ENCODE results near the gene PPARA.

Gene PPARA

DNA sequence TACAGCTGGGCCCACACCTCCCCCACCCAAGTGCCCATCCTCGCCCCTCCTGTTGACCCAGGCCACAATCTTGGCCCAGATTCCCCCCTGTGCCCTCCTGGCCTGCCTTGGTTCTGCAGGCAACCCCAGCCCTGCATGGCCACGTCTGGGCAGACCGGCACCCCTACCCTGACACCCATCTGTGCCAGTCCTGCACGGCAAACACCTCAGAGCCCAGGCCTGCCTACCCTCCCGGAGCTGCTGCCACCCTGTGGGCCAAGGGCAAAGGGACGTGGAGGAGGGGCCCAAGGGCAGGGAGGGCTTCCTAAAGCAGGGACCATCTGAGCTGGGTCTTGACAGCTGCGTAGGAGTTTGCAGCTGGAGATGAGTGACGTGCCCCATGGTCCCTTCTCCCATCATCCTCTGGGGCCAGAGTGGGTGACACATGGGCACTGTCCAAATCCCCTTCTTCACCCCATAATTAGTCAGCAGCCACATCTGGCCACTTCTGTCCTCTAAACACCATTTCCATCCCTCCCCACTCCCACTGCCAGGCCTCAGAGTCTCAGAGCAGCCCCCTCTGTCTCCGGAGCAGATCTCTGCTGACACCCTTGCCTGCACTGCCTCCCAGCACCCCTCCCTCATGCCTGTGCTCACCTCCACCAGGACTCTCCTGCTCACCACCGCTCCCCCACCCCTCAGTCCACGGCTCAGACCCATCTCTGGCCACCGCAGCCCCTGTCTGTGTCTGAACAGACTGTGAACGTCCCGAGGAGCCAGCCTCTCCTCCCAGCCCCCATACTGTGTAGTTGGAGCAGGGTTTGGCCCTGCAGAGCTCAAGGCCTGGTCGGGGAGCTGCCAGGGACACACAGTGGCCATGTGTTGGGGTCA, 35.6 kb upstream of the PPARA start:
- no peak for DNase-seq

DNA sequence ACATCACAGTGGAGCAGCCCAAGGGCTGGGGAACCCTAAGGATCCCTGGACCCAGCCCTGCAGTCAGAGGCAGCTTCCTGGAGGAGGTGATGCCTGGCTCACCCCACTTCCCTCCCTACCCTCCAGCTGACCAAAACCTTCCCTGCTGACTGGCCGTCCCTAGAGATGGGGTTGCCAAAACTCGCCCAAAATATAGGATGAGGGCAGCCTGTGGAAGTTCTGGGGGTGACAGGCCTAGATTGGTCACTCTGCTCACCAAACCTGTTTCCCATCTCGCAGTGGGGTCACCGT, 35.0 kb upstream of the PPARA start:
- no peak for DNase-seq

DNA sequence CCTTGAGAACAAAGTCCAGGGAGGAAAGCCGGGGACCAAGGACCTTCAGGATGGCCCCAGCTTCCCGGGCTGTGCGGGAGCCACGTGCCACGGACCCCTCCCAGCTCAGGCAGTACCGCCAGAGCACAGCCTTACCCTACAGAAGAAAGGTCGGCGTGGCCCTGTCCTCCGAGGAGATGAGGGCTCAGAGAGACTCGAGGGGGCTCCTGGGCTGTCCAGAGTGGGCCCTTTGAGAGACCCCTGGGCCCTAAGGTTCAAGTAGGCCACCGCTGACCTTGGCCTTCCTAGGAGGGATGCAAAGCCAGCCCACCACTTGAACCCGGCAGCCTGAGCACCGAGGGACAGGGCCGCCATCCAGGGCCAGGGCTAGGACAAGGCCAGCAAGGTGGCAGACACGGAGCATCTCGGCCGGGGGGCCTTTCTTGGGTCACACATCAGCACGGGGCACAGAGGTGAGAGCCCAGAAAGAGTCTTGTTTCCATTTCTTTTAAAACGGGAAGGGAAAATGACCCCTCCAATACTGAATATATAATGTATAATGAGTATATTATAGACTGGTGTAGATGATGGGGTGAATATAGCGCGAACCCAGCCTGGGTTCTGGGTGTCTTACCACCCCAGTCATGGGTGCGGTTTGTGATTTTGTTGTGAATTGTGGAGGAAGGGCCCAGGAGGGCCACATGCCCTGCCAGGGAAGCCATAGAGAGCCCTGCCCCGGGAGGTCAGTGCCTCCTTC, 34.4 kb upstream of the PPARA start:
- no peak for DNase-seq

DNA sequence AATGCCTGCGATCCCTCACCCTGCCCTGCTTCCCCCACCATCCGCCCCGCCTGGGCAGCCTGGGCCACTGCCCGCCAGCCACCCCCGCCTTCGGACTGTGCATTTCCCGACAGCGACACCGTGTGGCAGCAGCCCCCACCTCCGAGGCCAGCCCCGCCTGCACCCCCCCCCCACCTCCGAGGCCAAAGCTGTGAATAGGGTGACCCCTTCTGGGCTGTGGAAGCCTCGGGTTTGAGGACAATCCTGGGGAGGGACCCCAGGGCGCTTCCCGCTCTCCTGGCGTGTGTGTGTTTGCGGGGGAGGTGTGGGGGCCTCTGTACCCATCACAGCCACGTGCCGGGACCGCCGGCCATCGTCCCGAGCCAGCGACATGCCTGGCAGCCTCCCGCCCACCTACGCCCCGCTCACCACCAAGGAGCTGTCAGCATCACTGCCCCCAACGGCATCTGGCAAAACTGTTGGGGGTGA, 33.8 kb upstream of the PPARA start:
- DNase-seq, result peak; percentile 97

DNA sequence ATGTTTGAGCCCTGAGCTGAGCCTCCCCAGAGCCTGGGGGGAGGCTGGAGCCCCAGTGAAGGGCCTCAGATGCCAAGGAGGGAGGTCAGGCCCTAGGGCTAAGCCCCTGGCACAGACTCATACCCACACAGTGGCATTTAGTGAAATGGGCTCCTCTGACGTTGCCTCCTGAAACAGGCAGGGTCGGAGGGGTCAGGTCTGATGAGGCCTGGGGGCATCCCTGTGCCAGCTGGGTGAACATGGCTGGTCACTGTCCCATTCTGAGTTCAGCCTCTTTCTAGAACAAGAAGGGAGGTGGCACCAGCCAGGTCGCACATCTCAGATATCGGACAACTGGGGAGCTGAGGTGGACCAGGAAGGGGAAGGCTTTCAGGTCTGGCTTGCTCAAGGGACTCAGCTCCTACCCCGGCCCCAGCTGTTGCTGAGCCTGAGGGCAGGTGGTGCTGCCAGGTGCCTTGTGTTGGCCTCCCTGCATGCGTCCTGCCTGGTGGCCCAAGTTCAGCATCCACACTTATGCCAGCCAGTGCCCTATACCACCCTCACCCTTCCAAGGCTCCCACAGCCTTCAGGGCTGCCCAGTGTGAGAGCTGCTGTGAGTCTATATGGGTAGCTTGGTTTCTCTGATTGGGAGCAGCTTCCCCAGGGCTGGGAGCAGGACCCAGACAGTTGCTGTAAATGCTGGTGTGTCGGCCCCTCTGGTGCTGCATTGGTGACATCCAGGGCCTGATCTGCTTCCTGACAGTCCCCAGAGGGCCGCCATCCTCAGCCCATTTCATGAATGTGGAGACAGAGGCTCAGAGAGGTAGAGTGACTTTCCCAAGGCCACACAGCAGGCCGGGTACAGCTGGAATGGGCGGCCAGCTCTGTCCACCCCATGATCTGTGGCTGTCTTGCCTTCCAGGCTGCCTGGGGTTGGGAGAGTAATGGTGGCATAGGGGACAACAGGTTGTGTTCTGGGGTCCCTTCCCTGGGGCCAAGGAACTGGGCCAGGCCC, 32.8 kb upstream of the PPARA start:
- no peak for DNase-seq

DNA sequence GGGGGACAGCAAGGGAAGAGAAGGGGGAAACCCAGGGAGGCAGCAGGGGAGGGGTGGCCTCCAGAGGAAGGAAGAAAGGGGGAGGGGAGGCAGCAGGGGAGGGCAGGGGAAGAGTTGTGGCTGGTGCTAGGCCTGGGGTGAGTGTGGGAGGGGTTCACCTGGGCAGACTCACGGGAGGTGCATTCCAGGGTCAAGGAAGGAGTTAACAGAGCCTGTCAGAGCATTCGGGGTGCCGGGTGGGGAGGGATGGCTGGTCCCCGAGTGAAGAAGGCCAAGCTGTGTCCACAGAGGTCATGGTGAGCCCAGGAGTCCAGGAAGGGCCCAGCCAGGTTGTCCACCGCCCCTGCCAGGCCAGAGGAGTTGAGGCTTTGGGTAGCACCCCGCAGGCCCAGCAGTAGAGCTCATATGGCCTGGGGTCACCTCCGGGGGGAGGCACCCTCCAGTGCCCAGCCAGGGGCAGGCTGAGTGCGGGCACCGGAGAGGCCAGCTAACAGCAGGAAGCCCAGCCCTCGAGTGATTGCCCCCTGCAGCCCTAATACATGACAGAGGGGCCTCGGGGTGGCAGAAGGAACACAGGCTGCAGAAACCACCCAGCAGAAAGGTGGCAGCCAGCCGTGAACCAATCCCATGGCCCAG, 31.1 kb upstream of the PPARA start:
- no peak for DNase-seq

DNA sequence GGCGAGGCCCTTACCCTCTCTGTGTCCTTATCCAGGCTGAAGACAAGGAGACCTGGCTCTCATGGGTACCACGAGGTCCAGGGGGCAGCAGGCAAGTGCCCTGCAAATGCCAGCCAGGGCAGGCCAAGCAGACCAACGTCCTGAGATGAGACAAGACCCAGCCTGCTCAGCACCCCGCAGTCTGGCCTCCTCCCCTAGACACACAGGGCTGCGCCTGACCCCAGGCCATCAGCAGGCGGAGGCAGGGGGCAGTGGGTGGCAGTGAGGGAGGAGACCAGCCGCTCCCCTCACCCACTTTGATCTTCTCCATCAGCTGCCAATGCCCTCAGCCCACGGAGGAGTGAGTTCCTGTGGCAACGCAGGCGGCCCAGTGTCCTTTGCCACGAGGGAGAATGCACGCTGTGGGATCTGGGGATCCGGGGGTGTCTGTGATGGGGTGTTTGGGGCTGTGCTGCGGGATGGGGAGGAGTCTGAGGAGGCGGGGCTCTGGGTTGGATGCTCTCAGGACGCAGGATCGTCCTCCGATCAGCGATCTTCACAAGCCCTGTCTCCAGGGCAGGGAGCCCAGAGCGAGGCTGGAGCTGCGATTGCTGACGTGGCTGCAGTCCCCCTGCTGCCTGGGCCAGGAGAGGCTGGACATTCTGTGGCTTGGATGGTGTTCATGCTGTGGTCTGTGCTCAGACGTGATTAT, 30.5 kb upstream of the PPARA start:
- peak; percentile 87 for DNase-seq

DNA sequence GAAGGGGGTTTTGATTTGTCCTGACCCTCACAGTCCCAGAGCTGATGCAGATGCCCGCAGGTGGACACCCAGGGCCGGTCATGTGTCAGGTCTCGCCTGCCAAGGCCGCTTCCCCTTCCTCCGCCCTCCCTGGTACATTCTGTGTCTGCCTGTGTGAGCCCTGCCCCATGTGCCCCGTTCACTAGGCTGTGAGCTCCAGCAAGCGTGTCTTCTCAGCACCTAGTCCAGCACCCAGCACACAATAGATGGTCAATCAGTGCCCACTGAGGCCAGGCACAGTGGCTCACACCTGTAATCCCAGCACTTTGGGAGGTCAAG, 29.9 kb upstream of the PPARA start:
- DNase-seq, result no peak

DNA sequence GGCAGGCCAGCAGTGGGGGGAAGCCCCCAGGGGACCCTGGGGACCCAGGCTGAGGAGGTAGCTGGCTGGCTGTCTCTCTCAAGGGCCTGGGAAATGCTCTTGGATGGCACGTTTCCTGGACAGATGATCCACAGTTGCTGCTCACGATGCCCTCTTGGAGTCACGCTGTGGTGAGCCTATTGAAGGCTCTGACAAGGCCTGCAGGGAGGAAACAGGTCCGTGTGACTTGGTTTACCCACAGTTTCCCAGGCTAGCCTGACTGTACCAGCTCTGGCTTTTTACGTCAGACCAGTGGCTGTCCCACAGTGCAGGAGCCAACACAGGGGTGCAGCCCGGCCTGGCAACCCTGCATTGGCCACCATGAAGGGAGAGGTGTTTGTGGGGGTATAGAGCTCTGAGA, 29.2 kb upstream of the PPARA start:
- DNase-seq, result no peak

DNA sequence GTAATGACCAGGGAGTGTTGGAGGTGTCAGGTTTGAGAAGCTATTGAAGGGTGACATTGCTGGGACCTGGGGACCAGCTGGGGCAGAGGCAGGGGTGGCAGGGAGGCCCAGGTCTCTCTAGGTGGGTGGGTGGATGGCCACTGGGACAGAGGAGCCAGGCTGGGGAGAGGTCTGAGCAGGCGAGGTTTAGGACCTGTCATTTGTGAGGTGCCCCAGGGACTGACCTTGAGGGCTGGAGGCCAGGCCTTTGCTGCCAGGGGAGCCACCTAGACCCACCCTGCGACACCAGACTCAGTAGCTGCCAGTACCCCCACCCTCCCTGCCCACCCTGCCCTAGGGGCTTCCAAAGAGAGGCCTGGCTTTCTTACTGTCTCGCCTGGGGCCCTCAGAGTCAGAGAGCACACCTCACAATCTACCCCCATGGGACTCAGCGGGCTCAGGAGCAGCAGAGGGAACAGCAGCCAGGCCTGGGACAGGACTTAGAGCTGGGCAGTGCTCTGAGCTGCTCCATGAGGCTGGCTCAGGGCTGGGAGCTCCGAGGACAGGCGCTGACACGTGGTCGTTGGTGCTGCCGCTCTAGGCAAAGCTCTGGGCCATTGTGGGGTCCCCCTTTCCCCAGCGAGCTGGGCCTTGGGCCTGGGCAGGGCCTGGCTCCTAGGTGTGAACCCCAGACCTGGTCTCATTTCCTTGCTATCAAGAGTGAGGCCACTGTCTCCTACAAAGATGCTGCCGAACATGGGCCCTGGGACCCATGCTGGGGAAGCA, 28.6 kb upstream of the PPARA start:
- DNase-seq, result no peak

DNA sequence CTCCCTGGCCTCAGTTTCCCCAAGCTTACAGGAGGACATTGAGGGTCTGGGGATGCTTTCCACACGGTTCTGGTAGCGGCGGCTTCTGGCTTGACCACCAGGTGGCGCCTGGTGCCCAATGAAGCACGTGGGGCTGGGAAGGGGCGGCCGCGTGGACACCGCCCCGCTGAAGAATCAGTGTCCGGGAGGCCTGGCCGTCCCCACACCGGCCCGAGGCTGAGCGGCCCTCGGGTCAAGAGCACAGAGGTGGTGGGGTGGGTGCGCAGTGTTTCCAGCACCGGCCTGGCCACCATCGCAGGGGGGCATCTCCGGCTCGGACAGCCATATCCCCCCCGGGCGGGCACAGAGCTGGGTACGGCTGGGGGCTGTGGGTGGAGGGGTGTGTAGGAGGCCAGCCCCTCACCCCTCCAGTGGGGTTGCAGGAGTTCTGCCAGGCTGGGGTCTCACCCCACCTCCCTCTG, 27.8 kb upstream of the PPARA start:
- peak; percentile 84 for DNase-seq

DNA sequence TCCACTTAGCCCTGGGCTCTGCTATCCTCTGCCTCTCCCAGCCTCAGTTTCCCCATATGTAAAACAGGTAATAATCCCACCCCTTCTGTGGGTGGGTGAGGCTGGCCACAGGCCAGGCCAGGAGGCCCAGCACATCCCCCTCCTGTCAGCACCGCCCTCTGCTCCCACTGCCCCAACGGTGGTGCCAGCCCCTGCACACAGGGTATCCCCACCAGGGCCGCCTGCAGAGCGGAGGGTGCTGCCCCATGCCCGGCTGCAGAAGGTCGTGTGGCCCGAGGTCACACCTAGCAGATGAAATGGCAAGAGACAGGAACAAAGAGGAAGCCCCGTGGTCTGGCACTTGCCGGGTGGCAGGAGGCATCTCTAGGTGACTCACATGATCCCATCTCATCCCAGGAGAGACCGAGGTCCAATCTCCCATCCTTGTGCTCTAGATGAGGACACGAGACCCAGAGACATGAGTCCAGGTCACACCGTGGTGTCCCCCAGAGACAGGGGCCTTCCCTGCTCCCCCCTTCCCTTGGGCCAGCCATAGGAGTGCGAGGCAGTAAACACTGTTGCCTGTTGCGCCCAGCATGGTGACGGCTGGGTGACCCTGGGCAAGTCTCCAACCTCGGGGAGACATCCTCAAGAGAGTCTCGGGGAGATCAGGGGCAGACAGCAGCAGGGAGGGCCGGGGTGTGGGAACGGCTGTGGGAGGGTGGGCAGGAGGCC, 27.2 kb upstream of the PPARA start:
- no peak for DNase-seq

DNA sequence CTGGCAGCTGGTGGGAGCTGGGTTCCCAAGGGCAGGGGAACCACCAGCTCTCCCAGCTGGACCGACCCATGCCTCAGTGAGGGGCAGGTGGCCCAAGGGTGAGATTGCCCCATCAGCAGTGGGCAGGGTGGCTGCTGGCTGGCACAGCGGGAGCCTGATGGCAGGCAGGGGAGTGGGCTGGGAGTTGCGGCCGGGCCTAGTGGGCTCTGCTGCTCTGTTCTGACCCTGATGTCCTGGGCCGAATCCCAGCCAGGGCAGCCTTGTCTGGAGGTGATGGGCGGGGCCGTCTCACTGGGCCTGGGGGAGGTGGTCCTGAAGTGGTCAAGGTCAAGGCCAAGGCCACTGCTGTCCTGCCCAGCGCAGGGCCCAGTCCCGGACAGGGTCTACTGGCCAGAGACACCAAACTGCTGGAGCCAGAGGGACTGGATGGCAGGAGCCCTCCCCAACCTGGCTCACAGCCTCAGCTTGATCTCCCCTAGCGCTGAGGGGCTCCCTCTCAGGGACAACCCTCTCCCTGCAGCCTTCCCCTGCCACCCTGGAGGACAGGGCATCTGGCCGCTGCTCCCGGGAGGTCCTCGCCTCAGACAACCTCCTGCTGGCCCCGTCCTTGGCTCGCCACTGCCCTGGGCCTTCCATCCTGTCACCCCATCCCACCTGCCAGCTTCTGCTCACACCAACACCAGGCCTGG, 26.5 kb upstream of the PPARA start:
- no peak for DNase-seq

DNA sequence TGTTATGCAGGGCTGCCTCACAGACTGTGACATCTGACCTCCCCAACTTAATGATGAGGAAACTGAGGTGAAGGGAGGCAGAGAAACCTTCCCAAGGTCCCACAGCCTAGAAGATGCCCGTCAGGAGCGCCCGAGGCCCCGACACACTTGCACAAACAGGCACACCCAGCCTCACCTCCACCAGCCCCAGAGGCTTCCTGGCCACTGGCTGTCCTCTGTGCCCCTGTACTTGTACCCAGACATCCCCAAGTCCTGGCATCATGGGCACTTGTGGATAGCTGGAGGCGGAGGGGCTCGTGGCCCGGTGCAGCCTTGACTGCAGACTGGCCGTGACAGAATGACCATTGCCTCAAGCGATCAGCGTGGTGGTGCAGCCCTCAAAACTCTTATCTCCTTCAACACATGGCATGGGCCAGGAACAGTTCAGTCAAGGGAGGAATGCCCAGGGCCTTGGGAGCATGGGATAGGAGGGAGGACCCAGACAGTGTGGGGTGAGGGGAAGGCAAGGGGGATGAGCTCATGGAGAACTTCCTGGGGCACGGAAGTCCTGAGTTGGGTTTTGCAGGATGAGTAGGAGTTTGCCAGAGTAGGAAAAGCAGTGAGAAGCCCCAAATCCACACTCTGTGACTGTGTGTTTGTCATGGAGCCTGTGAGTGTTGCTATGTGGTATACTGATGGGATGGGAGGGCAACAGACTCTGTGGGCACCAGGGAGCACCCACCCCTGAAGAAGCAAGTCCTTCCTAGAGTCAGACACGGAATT, 25.8 kb upstream of the PPARA start:
- no peak for DNase-seq

DNA sequence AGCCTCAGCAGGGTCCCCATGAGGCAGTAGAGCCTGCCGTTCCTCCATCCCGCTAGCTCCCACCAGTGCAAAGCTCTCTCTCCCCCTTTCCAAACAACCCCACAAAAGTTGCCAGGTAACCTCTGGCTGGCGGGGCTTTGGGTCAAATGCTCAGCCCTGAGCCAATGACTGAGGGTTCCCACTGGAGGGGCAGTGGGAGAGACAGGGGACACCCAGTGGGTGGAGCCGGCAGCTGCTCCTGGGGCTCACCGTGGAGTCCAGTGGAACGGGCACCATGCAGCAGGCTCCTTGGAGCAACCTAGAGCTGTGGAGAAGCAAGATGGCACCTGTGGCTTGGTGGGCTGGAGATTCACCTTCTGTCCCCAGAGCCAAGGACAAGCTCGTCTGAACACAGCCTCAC, 25.0 kb upstream of the PPARA start:
- DNase-seq, result no peak

DNA sequence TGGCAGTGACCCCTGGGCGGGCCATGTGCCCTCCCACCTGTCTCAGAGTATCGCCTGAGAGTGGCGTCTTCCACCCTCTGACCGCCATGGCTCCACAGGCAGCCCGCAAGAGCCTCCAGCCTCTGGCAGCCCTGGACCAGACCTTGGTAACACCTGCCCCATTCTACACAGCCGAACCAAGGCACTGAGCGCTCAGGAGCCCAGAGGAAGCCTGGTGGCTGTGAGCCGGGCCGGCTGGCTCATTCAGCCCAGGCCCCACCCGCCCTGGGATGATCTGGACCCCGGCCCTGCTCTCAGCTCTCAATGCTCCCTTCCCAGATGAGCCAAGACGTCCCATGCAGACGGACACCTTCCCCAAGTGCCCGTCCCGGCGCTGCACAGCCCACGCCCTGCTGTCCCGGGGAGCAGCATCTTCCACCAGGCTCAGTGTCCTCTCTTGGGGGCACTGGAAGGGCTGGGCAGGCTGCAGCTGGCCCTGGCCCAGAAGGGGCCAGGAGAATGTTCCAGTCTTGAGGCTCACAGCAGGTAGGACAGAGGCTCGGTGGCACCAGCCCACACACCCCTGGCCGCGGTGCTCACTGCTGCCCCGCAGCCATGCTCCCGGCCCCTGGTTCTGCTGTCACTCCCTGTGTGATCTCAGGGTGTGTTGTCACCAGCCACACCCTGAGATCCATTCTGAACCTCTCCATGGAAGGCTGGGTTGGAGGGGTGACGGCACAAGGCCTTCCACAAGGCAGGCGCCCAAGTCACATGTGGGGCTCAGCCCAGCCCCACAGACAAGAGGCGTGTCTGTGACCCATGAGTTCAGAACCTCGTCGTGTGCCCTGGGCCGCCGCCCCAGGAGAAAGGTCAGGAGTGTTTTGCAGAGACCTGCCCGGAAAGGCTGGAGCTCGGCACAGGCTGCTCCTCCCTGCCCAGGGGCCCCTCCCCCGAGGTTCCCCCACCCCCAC, 24.2 kb upstream of the PPARA start:
- DNase-seq, result no peak

DNA sequence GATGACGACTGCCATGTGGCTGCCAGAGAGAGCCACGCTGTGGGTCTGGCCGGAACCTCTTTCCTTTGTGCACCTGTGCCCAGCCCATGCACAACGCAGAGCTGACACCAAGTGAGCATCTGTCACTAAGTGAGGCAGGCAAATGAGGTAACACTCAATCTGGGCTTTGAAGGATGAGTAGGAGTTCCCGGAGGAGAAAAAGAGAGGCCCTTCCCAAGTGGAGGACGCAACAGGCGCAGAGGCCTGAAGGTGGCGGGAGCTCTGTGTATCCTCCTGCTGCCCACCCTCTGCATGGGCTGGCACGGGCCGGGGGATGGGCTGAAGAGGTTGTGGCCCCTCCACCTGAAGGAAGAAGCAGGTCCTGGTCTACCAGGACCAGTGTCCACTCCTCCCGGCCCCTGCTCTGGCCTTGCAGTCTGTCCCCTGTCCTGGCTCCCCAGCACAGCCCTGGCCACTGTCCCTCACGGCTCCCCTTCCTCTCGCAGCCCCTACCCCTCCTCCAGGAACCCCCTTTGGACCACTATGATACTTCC, 23.4 kb upstream of the PPARA start:
- DNase-seq, result no peak

DNA sequence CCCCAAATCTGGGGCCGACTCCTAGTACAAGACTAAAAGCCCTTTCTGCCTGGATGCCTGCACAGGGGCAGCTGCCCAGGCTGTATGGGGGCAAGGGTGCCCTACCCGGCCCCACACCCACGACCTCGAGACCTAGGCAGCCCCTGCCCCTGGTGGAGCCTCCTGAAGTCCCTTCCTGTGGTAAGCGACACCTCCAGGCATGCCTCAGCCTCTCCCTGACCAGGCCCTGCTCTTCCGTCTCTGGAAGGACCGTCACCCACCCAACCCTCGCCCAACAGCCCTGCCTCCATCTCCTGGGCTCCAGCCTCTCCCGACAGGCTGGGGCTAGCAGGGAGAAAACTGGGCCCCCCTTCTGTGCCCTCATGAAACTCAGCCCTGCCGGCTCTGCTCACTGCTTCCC, 22.8 kb upstream of the PPARA start:
- DNase-seq, result no peak
